HepG2 (cell line): ENCODE measurements around the gene PARK7. TPM values are rescaled to one million over a fixed set of nuclear protein-coding genes. Genes with fewer than 3 reads are reported as not detected.

Experiments
- ATAC-seq: fragments of 200-7000 bp; cut with Tn5 transposase; 3 replicates; pipeline ENCODE4 v1.9.1; 2020; ENCODE audit warnings: mild to moderate bottlenecking, moderate library complexity
- BruUV-seq: library from RNA; stranded (reverse); fragments of 400-500 nt; replicated peaks from 2 replicates; lab custom pipeline; 2021; lab: Mats Ljungman, UMichigan
- CTCF ChIA-PET: fragments of 300-600 bp; formaldehyde crosslinking; extraction: SDS; loops from one replicate; lab custom pipeline; 2021; ENCODE audit warnings: low total read pairs, inconsistent platforms, low intra/inter-chr PET ratio; lab: Yijun Ruan, JAX
- POLR2A ChIA-PET: fragments of 350-600 bp; sonication (Branson Sonifier 250); formaldehyde crosslinking; loops from one replicate; lab custom pipeline; 2020; ENCODE audit warnings: antibody characterized with exemption, inconsistent platforms; lab: Yijun Ruan, JAX
- DNase-seq: peaks from one replicate; pipeline ENCODE4 v3.0.0-alpha.2; 2015; ENCODE audit warnings: low spot score
- FAIRE-seq: peaks from 3 replicates; lab custom pipeline; 2011; peaks lifted over from hg19 to GRCh38; lab: Jason Lieb, UNC
- H2AFZ ChIP-seq: one replicate; pipeline ENCODE4 v1.6.1; 2011; ENCODE audit warnings: low read length, inconsistent platforms
- H3K27ac ChIP-seq: fragments of 300-600 bp; 3 replicates; pipeline ENCODE4 v1.8.0; 2011; ENCODE audit warnings: mixed run types, mild to moderate bottlenecking, mixed read lengths, low read length, inconsistent platforms; ENCODE audit not compliant: insufficient read depth; ENCODE audit errors: extremely low read length
- H3K27me3 ChIP-seq, 2 experiments: fragments of 200-600 bp in 1 of 2; 2 replicates in 1 of 2; 3 replicates in 1 of 2; pipeline versions ENCODE4 v1.6.0 to v1.8.0; 2011; ENCODE audit warnings: low read length in 2 of 2, mild to moderate bottlenecking in 2 of 2, moderate library complexity in 2 of 2, inconsistent platforms in 1 of 2; ENCODE audit not compliant: insufficient read depth in 2 of 2, control insufficient read depth in 1 of 2
- H3K36me3 ChIP-seq, 2 experiments: fragments of 200-600 bp in 1 of 2; replicated peaks in 1 of 2; 2 replicates in 1 of 2; 3 replicates in 1 of 2; pipeline versions ENCODE4 v1.5.1 to v1.8.0; 2011; ENCODE audit warnings: low read length in 2 of 2, inconsistent platforms in 1 of 2; ENCODE audit not compliant: insufficient read depth in 2 of 2, control insufficient read depth in 1 of 2
- H3K4me1 ChIP-seq: 2 replicates; pipeline ENCODE4 v1.5.1; 2012; ENCODE audit warnings: low read length, inconsistent platforms; ENCODE audit not compliant: insufficient read depth
- H3K4me2 ChIP-seq: 2 replicates; pipeline ENCODE4 v1.6.0; 2011; ENCODE audit warnings: low read depth, low read length, inconsistent platforms
- H3K4me3 ChIP-seq, 3 experiments: fragments of 200-600 bp in 1 of 3; sonication (generic), shearing (Covaris generic) in 1 of 3; replicated peaks in 1 of 3; 2 replicates each; pipeline ENCODE4 v1.5.1; 2011 to 2016; ENCODE audit warnings: low read length in 3 of 3, inconsistent platforms in 2 of 3, low read depth in 2 of 3, mild to moderate bottlenecking in 2 of 3, control low read depth in 1 of 3, mixed read lengths in 1 of 3; ENCODE audit not compliant: insufficient read depth in 1 of 3
- H3K79me2 ChIP-seq: one replicate; pipeline ENCODE4 v1.6.1; 2011; ENCODE audit warnings: low read length, inconsistent platforms; ENCODE audit not compliant: insufficient read depth
- H3K9ac ChIP-seq: 2 replicates; pipeline ENCODE4 v1.6.0; 2011; ENCODE audit warnings: mild to moderate bottlenecking, low read depth, low read length, inconsistent platforms; ENCODE audit not compliant: insufficient read depth
- H3K9me3 ChIP-seq: 2 replicates; pipeline ENCODE4 v1.5.1; 2012; ENCODE audit warnings: mild to moderate bottlenecking, low read length
- H4K20me1 ChIP-seq: 2 replicates; pipeline ENCODE4 v1.6.0; 2011; ENCODE audit warnings: inconsistent platforms, mild to moderate bottlenecking, low read length, moderate library complexity; ENCODE audit not compliant: insufficient read depth
- GATAD2A ChIP-seq: IDR thresholded peaks from 2 replicates; pipeline ENCODE4 v1.6.1; 2016
- MAFG ChIP-seq: sonication (generic); formaldehyde crosslinking; IDR thresholded peaks from 2 replicates; pipeline ENCODE4 v1.5.1; 2020; ENCODE audit warnings: mild to moderate bottlenecking, missing genetic modification reagents
- MIER2 ChIP-seq: IDR thresholded peaks from 2 replicates; pipeline ENCODE4 v1.6.1; 2016; ENCODE audit warnings: missing biosample characterization, missing genetic modification reagents
- PRPF4 ChIP-seq: fragments of 200-400 bp; formaldehyde crosslinking; IDR thresholded peaks from 2 replicates; pipeline ENCODE4 v1.6.1; 2016; ENCODE audit warnings: low read length, low read depth; ENCODE audit not compliant: poor library complexity, severe bottlenecking
- RARG ChIP-seq: sonication (generic); formaldehyde crosslinking; IDR thresholded peaks from 2 replicates; pipeline ENCODE4 v1.4.0; 2020; ENCODE audit warnings: low read depth, mild to moderate bottlenecking, missing genetic modification reagents
- SMAD9 ChIP-seq: sonication (generic); formaldehyde crosslinking; IDR thresholded peaks from 2 replicates; pipeline ENCODE4 v1.5.1; 2020; ENCODE audit warnings: mild to moderate bottlenecking, missing genetic modification reagents
- SRSF4 ChIP-seq: fragments of 200-400 bp; formaldehyde crosslinking; IDR thresholded peaks from one replicate; pipeline ENCODE4 v1.6.1; 2018; ENCODE audit warnings: mild to moderate bottlenecking, low read depth, low read length, moderate library complexity; ENCODE audit not compliant: poor library complexity, severe bottlenecking
- TAF15 ChIP-seq: fragments of 200-400 bp; formaldehyde crosslinking; IDR thresholded peaks from one replicate; pipeline ENCODE4 v1.6.1; 2018; ENCODE audit warnings: mild to moderate bottlenecking, low read depth, low read length; ENCODE audit not compliant: poor library complexity, severe bottlenecking
- TEAD2 ChIP-seq: sonication (generic); formaldehyde crosslinking; IDR thresholded peaks from 2 replicates; pipeline ENCODE4 v1.9.0; 2021; ENCODE audit warnings: missing genetic modification reagents
- XBP1 ChIP-seq: sonication (generic); formaldehyde crosslinking; IDR thresholded peaks from 2 replicates; pipeline ENCODE4 v1.5.0; 2020; ENCODE audit warnings: missing genetic modification reagents
- ZNF607 ChIP-seq: sonication (generic); formaldehyde crosslinking; IDR thresholded peaks from 2 replicates; pipeline ENCODE4 v1.5.1; 2020; ENCODE audit warnings: missing genetic modification reagents, mild to moderate bottlenecking, borderline replicate concordance
- ZNF629 ChIP-seq: sonication (generic); formaldehyde crosslinking; conservative IDR thresholded peaks from 2 replicates; pipeline ENCODE4 v1.5.0; 2020; ENCODE audit warnings: missing genetic modification reagents
- ZNF660 ChIP-seq: sonication (generic); formaldehyde crosslinking; IDR thresholded peaks from 2 replicates; pipeline ENCODE4 v1.5.1; 2020; ENCODE audit warnings: mild to moderate bottlenecking, low read depth, missing genetic modification reagents, borderline replicate concordance
- ZNF792 ChIP-seq: IDR thresholded peaks from 2 replicates; pipeline ENCODE4 v1.6.1; 2016
- ZNF891 ChIP-seq: sonication (generic); formaldehyde crosslinking; IDR thresholded peaks from 2 replicates; pipeline ENCODE4 v1.5.0; 2020; ENCODE audit warnings: mild to moderate bottlenecking, missing genetic modification reagents
- WGBS: methylation state at CpG from one replicate; pipeline ENCODE4 v1.1.6; 2017; ENCODE audit warnings: low lambda C conversion rate; 5-methylcytosine and 5-hydroxymethylcytosine counted together
- in situ Hi-C: cut with HindIII; loops from 2 replicates; pipeline ENCODE4 v1.10.0; 2017; ENCODE audit warnings: low pct_unique_long_range_greater_than_20kb; ENCODE audit not compliant: extremely low pct_ligation_motif_present
- intact Hi-C: fragments of 100-400 bp; cut with micrococcal nuclease; formaldehyde crosslinking; loops from one replicate; pipeline ENCODE4 v1.10.0; 2022; ENCODE audit not compliant: unreplicated experiment
- polyA plus RNA-seq, 8 experiments: library from polyadenylated mRNA; depleted of rRNA in 3 of 8; stranded (reverse) in 7 of 8; unstranded in 1 of 8; fragments of >200 nt; fragmentation: Illumina TruSeq in 4 of 8; extraction: Trizol in 4 of 8; gene quantifications; 2 replicates each; pipeline versions ENCODE4 v1.2.1 to v1.2.3, GENCODE V29; 2011 to 2016; ENCODE audit warnings: low read depth in 4 of 8, missing spikeins in 1 of 8, mixed read lengths in 1 of 8; ENCODE audit not compliant: insufficient read depth in 1 of 8
- total RNA-seq, 5 experiments: library from RNA; depleted of rRNA; stranded (reverse); fragments of >200 nt; fragmentation: Illumina TruSeq; extraction: Trizol; gene quantifications; 2 replicates each; pipeline ENCODE4 v1.2.3, GENCODE V29; 2016; ENCODE audit warnings: low read depth in 1 of 5
- TF ChIP-seq, protein P1 (sequence below): sonication (generic); formaldehyde crosslinking; IDR thresholded peaks from 2 replicates; pipeline ENCODE4 v1.5.1; 2020; ENCODE audit warnings: missing genetic modification reagents, mild to moderate bottlenecking, borderline replicate concordance
- TF ChIP-seq, protein P2 (sequence below): sonication (generic); formaldehyde crosslinking; IDR thresholded peaks from 2 replicates; pipeline ENCODE4 v1.4.0; 2020; ENCODE audit warnings: missing genetic modification reagents, borderline replicate concordance

PARK7 gene
- total and polyA plus RNA-seq, 2 of the 13 experiments (the other 11 are each of a cell fraction or from before 2014, with no cell fraction given), result 212 to 296 TPM

DNA sequence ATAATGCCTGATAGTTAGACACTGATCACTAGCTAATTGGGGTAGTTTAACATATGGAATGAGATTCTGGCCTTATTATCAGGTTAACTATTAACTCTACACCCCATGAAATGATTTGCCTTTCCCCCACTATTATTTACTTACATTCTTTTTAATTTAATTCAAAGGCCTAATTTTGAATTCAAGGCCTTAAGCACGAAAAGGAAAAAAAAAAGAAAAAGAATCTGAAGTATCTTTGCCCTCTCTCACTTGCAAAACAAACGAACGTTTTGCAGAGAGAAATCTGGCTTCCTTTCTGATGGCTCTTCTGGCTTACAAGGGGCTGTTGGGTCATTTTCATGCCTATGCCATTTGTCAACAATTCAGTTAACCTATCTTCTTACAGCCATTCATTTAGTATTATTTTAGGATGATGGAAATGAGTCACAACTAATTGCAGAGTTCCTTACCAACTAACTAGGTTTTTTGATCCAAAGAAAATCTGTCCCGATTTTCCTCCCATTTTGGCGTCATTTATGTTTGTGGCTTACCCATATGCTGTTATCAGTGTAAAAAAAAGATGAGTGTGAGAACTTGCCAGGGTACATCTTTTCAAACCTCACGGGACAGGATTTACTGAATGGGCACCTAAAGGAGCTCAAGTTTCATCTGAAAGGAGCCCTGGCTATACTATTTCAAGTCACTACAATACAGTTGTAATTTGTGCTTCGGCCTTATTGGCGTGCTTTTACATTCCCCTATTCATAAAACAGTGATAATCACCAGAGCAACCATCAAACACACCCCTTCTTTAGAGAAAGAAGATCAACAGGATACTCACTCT lies 66.4 kb downstream of the PARK7 start (continued):
- no peak for TF ChIP-seq XBP1 (CRISPR knock-in tag)
- no peak for TF ChIP-seq SMAD9 (CRISPR knock-in tag)
- no peak for TF ChIP-seq ZNF660 (CRISPR knock-in tag)
- peak; percentile 8; the same call in 1 of the 2 replicates for TF ChIP-seq GATAD2A (CRISPR knock-in tag)
- TF ChIP-seq, protein P1, sequence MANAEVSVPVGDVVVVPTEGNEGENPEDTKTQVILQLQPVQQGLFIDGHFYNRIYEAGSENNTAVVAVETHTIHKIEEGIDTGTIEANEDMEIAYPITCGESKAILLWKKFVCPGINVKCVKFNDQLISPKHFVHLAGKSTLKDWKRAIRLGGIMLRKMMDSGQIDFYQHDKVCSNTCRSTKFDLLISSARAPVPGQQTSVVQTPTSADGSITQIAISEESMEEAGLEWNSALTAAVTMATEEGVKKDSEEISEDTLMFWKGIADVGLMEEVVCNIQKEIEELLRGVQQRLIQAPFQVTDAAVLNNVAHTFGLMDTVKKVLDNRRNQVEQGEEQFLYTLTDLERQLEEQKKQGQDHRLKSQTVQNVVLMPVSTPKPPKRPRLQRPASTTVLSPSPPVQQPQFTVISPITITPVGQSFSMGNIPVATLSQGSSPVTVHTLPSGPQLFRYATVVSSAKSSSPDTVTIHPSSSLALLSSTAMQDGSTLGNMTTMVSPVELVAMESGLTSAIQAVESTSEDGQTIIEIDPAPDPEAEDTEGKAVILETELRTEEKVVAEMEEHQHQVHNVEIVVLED (CRISPR knock-in tag), result peak; percentile 8; the same call in 1 of the 2 replicates
- TF ChIP-seq TAF15, result no peak
- TF ChIP-seq PRPF4, result no peak
- no peak for TF ChIP-seq MIER2 (CRISPR knock-in tag)
- TF ChIP-seq MAFG, result no peak

DNA sequence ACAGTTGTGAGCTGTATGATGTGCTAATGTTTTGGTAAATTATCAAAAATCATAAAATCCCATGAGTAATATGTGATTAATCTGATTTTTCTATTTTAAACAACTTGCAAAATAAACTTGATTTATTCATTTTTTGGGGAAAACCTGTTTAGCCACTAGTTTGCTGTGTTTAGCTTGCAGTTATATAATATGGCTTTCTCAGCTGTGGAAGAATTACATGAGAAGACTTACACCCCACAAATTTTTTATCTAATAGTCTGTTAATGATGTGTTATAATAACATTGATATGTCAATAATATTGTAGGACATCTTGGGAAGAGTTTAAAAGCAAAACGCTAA lies 67.0 kb downstream of the PARK7 start:
- POLR2A ChIA-PET, result interaction anchor here (1.7 to 3.7 kb wide), 12 partner anchors 12 to 287 kb away, joined by 7 to 99 read pairs (median 28); no protein-coding TSS in a partner anchor
- in situ Hi-C loops, result loop anchor here (10.0 to 25.0 kb wide), 2 partner anchors 109 to 206 kb away; no protein-coding TSS in a partner anchor
- CTCF ChIA-PET, result no interaction called here
- Histone ChIP-seq H3K79me2 (peaks cover 45% of the 10 kb centered on the region), H3K9ac (peak overlapping the region; percentile 100), H3K27ac (peak overlapping the region; percentile 99), H3K4me3 (peak overlapping the region in 2 of 3 experiments; percentile 5 to 31; a peak in 2 of 6 replicates), H2AFZ (no peak overlapping the region), H3K4me1 (peaks cover 41% of the 10 kb centered on the region), H3K27me3 (peaks cover 0 to 5% of the 10 kb centered on the region in 2 experiments; a peak in 1 of 5 replicates), H3K9me3 (no peaks in the 10 kb centered on the region), H4K20me1 (peaks cover 25% of the 10 kb centered on the region), H3K4me2 (peak overlapping the region; percentile 65), H3K36me3 (peaks cover 2 to 15% of the 10 kb centered on the region in 2 experiments; a peak in 4 of 5 replicates)
- ATAC-seq, result no peak
- TF ChIP-seq RARG (no peak), TEAD2 (CRISPR knock-in tag) (no peak), SRSF4 (no peak), ZNF629 (CRISPR knock-in tag) (no peak), ZNF607 (no peak), ZNF891 (CRISPR knock-in tag) (no peak), ZNF792 (CRISPR knock-in tag) (no peak)
- TF ChIP-seq, protein P2, sequence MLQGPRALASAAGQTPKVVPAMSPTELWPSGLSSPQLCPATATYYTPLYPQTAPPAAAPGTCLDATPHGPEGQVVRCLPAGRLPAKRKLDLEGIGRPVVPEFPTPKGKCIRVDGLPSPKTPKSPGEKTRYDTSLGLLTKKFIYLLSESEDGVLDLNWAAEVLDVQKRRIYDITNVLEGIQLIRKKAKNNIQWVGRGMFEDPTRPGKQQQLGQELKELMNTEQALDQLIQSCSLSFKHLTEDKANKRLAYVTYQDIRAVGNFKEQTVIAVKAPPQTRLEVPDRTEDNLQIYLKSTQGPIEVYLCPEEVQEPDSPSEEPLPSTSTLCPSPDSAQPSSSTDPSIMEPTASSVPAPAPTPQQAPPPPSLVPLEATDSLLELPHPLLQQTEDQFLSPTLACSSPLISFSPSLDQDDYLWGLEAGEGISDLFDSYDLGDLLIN (CRISPR knock-in tag), result no peak
- no peak for FAIRE-seq
- WGBS, result 59% methylated on average over 1 of the region's 1 CpG
- intact Hi-C loops, result loop anchor here (5.0 to 10.0 kb wide), 2 partner anchors 49 to 126 kb away; no protein-coding TSS in a partner anchor
- BruUV-seq, result no TSS peak
- no peak for DNase-seq
